Calu3 (cell line): ENCODE measurements around the gene GRIN3B. TPM values are rescaled to one million over a fixed set of nuclear protein-coding genes. Genes with fewer than 3 reads are reported as not detected.
"Not testable (repeated sequence)": the region's sequence is repeated elsewhere in the genome, so short reads cannot be mapped to it uniquely, and the experiment has no call there.

Source experiments
- BruUV-seq: library from RNA; stranded (reverse); fragments of 400-500 nt; replicated peaks from 2 replicates; lab custom pipeline; 2021; lab: Mats Ljungman, UMichigan
- CTCF ChIA-PET: fragments of 300-600 bp; sonication (Branson Sonifier 250); formaldehyde crosslinking; loops from one replicate; lab custom pipeline; 2022; ENCODE audit warnings: antibody characterized with exemption; lab: Charles Lee
- DNase-seq: peaks from one replicate; pipeline ENCODE4 v3.0.0; 2022
- H3K27ac Mint-ChIP-seq: one replicate; pipeline ENCODE4 v1.8.0; 2022; ENCODE audit warnings: mixed read lengths; ENCODE audit not compliant: unreplicated experiment
- H3K27me3 Mint-ChIP-seq: one replicate; pipeline ENCODE4 v1.8.0; 2022; ENCODE audit warnings: mixed read lengths; ENCODE audit not compliant: unreplicated experiment
- H3K36me3 Mint-ChIP-seq: one replicate; pipeline ENCODE4 v1.8.0; 2022; ENCODE audit warnings: mild to moderate bottlenecking, moderate library complexity, mixed read lengths; ENCODE audit not compliant: insufficient read depth, unreplicated experiment
- H3K4me1 Mint-ChIP-seq: one replicate; pipeline ENCODE4 v1.8.0; 2022; ENCODE audit warnings: mild to moderate bottlenecking, low read depth, mixed read lengths; ENCODE audit not compliant: unreplicated experiment
- H3K4me3 Mint-ChIP-seq: one replicate; pipeline ENCODE4 v1.8.0; 2022; ENCODE audit warnings: mild to moderate bottlenecking, low read depth, moderate library complexity, mixed read lengths; ENCODE audit not compliant: unreplicated experiment
- H3K9me3 Mint-ChIP-seq: one replicate; pipeline ENCODE4 v1.8.0; 2022; ENCODE audit warnings: low read depth, mixed read lengths; ENCODE audit not compliant: unreplicated experiment
- intact Hi-C: fragments of 100-400 bp; cut with micrococcal nuclease; formaldehyde crosslinking; loops from one replicate; pipeline ENCODE4 v1.10.0; 2022; ENCODE audit not compliant: unreplicated experiment
- total RNA-seq: library from RNA; stranded (reverse); gene quantifications from 2 replicates; pipeline ENCODE4 v1.2.3, GENCODE V29; 2022
- TF ChIP-seq, protein P1 (sequence below): fragments of 200-600 bp; IDR thresholded peaks from one replicate; pipeline ENCODE4 v1.8.0; 2022; ENCODE audit warnings: antibody characterized with exemption; ENCODE audit not compliant: unreplicated experiment

GRIN3B gene
- total RNA-seq, 1 experiment from 2014 or later = not detected

GRCh38 chr19:1020868-1021425 is 20.7 kb downstream of the GRIN3B start, which contains the start of gene TMEM259:
TSS of gene TMEM259 (minus strand) at chr19:1021123. CDS start at chr19:1020996, 127 bp downstream.
- peak; percentile 96 for DNase-seq
- Mint-ChIP-seq H3K27me3 (no peaks in the 10 kb centered on the region), H3K4me1 (peaks cover 20% of the 10 kb centered on the region), H3K9me3 (no peaks in the 10 kb centered on the region), H3K27ac (peak within 1 kb of the TSS; percentile 96), H3K4me3 (peak within 1 kb of the TSS; percentile 87), H3K36me3 (peaks cover 53% of the 10 kb centered on the region)
- TF ChIP-seq, protein P1, sequence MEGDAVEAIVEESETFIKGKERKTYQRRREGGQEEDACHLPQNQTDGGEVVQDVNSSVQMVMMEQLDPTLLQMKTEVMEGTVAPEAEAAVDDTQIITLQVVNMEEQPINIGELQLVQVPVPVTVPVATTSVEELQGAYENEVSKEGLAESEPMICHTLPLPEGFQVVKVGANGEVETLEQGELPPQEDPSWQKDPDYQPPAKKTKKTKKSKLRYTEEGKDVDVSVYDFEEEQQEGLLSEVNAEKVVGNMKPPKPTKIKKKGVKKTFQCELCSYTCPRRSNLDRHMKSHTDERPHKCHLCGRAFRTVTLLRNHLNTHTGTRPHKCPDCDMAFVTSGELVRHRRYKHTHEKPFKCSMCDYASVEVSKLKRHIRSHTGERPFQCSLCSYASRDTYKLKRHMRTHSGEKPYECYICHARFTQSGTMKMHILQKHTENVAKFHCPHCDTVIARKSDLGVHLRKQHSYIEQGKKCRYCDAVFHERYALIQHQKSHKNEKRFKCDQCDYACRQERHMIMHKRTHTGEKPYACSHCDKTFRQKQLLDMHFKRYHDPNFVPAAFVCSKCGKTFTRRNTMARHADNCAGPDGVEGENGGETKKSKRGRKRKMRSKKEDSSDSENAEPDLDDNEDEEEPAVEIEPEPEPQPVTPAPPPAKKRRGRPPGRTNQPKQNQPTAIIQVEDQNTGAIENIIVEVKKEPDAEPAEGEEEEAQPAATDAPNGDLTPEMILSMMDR = no peak
- intact Hi-C loops = no loop called here
- no TSS peak for BruUV-seq
- CTCF ChIA-PET = interaction anchor here (0.6 kb wide), 1 partner anchor 154 kb away, joined by 5 read pairs; no protein-coding TSS in a partner anchor

DNA sequence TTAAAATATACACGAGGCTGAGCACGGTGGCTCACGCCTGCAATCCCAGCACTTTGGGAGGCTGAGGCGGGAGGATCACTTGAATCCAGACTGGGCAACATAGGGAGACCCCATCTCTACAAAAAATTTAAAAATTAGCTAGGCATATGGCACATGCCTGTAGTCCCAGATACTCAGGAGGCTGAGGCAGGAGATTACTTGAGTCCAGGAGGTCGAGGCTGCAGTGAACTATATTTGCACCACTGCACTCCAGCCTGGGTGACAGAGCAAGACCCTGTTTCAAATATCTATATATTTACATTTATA is 23.6 kb downstream of the GRIN3B start:
- H3K27me3 Mint-ChIP-seq, H3K4me3 Mint-ChIP-seq, H3K9me3 Mint-ChIP-seq, BruUV-seq, intact Hi-C loops, DNase-seq, H3K27ac Mint-ChIP-seq, H3K4me1 Mint-ChIP-seq: not testable (repeated sequence)
- CTCF ChIA-PET = interaction anchor here (0.5 kb wide), 1 partner anchor 20 kb away, joined by 3 read pairs; no protein-coding TSS in a partner anchor
- peaks cover 48% of the 10 kb centered on the region for H3K36me3 Mint-ChIP-seq

- BruUV-seq, H3K4me1 Mint-ChIP-seq, CTCF ChIA-PET, intact Hi-C loops, H3K4me3 Mint-ChIP-seq, H3K27ac Mint-ChIP-seq, DNase-seq, H3K27me3 Mint-ChIP-seq, H3K9me3 Mint-ChIP-seq: not testable (repeated sequence)
- peaks cover 42% of the 10 kb centered on the region for H3K36me3 Mint-ChIP-seq
Observed at GRCh38 chr19:1025080-1025479, 24.9 kb downstream of the GRIN3B start.

GRCh38 chr19:1025960-1026782 is 26.0 kb downstream of the GRIN3B start, which contains the start of gene CNN2:
TSS of gene CNN2 (plus strand) at chr19:1026608. CDS start at chr19:1026662, 54 bp downstream.
- Mint-ChIP-seq H3K27me3 (no peaks in the 10 kb centered on the region), H3K4me1 (no peaks in the 10 kb centered on the region), H3K4me3 (peak within 1 kb of the TSS; percentile 81), H3K36me3 (peaks cover 38% of the 10 kb centered on the region), H3K9me3 (no peaks in the 10 kb centered on the region), H3K27ac (peak within 1 kb of the TSS; percentile 83)
- CTCF ChIA-PET = interaction anchor here (0.7 to 1.0 kb wide), 2 partner anchors 14 to 78 kb away, joined by 4 to 5 read pairs; partner anchors contain the start of genes ABCA7 and GPX4
- DNase-seq = peak; percentile 82
- no TSS peak for BruUV-seq
- TF ChIP-seq, protein P1 = no peak
- intact Hi-C loops = no loop called here
